ENCODE data around the gene MPHOSPH6. TPM values are rescaled to one million over a fixed set of nuclear protein-coding genes. Genes with fewer than 3 reads are reported as not detected.

Gene MPHOSPH6
- total RNA-seq, 2 donors from 2014 or later, result 8.5 to 9.4 TPM

DNA sequence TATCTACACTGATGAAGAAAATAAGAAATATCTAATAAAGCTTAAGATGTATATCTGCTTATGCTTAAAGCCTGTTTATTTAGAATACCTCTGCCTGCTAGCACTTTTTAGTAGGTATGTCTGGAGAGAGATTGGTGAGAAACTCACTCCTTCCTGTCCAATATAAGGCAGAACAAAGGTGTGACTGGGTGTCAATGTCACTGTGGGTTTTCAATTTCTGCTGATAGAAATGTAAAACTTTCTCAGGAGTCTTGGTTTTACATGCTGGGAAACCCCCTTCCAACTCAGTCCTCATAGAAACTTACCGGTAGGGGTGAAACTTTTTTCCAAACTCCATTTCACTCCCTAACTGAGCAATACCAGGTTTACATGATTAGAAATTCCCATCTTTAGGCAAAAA is 17.8 kb upstream of the MPHOSPH6 start:
- Histone ChIP-seq H3K9me3 (no peaks in the 10 kb centered on the region), H3K27me3 (no peaks in the 10 kb centered on the region), H3K27ac (no peak overlapping the region), H3K4me1 (no peaks in the 10 kb centered on the region), H3K36me3 (no peaks in the 10 kb centered on the region), H3K4me3 (no peak overlapping the region)
- no peak for DNase-seq (ENCODE audit: low spot score)
- TF ChIP-seq, protein P1, sequence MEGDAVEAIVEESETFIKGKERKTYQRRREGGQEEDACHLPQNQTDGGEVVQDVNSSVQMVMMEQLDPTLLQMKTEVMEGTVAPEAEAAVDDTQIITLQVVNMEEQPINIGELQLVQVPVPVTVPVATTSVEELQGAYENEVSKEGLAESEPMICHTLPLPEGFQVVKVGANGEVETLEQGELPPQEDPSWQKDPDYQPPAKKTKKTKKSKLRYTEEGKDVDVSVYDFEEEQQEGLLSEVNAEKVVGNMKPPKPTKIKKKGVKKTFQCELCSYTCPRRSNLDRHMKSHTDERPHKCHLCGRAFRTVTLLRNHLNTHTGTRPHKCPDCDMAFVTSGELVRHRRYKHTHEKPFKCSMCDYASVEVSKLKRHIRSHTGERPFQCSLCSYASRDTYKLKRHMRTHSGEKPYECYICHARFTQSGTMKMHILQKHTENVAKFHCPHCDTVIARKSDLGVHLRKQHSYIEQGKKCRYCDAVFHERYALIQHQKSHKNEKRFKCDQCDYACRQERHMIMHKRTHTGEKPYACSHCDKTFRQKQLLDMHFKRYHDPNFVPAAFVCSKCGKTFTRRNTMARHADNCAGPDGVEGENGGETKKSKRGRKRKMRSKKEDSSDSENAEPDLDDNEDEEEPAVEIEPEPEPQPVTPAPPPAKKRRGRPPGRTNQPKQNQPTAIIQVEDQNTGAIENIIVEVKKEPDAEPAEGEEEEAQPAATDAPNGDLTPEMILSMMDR (IDR thresholded peaks at IDR 0.05), result no peak

- Histone ChIP-seq H3K27ac (no peak overlapping the region), H3K4me1 (no peaks in the 10 kb centered on the region), H3K36me3 (no peaks in the 10 kb centered on the region), H3K4me3 (no peak overlapping the region), H3K9me3 (no peaks in the 10 kb centered on the region), H3K27me3 (no peaks in the 10 kb centered on the region)
- no peak for DNase-seq (ENCODE audit: low spot score)
- TF ChIP-seq, protein P1 (IDR thresholded peaks at IDR 0.05), result no peak
Measured at GRCh38 chr16:82185012-82185411, 15.0 kb upstream of the MPHOSPH6 start.

DNA sequence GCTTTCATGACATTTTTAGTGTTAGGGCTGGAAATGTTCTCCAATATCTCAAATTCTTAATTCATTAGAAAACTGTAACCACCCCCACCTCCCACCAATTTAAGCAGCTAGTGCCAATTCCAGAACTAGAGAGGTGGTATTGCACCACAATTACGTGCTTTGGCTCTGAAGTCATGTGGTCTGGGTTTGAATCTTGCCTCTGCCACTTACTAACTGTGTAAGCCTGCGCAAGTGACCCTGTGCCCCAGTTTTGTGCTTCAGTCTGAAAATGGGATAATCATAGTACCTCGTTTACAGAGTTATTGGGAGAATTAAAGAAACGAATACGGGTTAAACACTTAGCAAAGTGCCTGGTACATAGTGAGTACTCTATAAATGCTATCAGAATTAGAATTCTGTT is 14.2 kb upstream of the MPHOSPH6 start:
- Histone ChIP-seq H3K4me1 (no peaks in the 10 kb centered on the region), H3K9me3 (no peaks in the 10 kb centered on the region), H3K27me3 (no peaks in the 10 kb centered on the region), H3K27ac (no peak overlapping the region), H3K4me3 (no peak overlapping the region), H3K36me3 (no peaks in the 10 kb centered on the region)
- no peak for DNase-seq (ENCODE audit: low spot score)
- TF ChIP-seq, protein P1 (IDR thresholded peaks at IDR 0.05), result no peak

GRCh38 chr16:82183004-82183397 is 13.0 kb upstream of the MPHOSPH6 start:
- H3K36me3 ChIP-seq, result no peaks in the 10 kb centered on the region

DNA sequence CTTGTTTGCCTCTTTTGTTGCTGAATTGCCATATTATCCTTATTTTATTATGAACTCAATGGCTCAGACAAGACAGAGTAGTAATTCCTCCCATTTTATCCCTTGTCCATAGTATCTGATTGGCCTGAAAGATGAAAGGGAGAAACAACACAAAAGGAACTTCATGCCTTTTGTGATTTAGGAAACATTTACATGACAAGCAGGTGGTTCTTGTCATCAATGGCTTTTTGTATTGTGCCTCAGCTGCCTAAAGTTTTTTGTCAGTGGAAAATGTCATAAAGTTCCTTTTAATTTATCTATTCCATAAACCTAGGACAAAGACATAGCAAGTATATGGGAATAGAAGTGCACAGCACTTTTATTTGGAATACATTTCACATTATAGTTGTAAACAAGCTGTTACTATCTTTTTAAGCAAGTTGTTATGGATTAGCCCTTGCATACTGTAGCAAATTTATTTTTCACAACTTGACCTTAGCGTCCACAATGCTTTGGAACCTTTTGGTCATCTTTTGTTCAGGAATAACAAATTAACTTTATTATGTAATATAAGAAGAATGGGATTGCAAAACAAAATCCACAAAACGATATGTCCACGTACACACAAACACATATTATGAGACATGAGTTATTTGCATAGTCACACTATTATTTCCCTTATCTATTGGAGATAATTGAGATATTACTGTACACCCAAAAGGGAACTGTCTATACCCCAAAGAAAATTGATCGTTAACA is 12.4 kb upstream of the MPHOSPH6 start:
- H3K36me3 ChIP-seq, result no peaks in the 10 kb centered on the region
- TF ChIP-seq, protein P1 (IDR thresholded peaks at IDR 0.05), result no peak
- H3K27me3 ChIP-seq, result no peaks in the 10 kb centered on the region
- H3K4me1 ChIP-seq, result no peaks in the 10 kb centered on the region
- DNase-seq (ENCODE audit: low spot score), result no peak
- no peak overlapping the region for H3K4me3 ChIP-seq
- no peaks in the 10 kb centered on the region for H3K9me3 ChIP-seq
- H3K27ac ChIP-seq, result no peak overlapping the region

More at GRCh38 chr16:82183004-82183397, 13.0 kb upstream of the MPHOSPH6 start:
- no peaks in the 10 kb centered on the region for H3K4me1 ChIP-seq
- DNase-seq (ENCODE audit: low spot score), result no peak
- H3K9me3 ChIP-seq, result no peaks in the 10 kb centered on the region
- no peak overlapping the region for H3K27ac ChIP-seq
- H3K27me3 ChIP-seq, result no peaks in the 10 kb centered on the region
- TF ChIP-seq, protein P1 (IDR thresholded peaks at IDR 0.05), result no peak
- H3K4me3 ChIP-seq, result no peak overlapping the region

Measured in right atrium auricular region (tissue), 2 donors.